Left colon (tissue), 2 donors: ENCODE results near the gene DOCK9. TPM values are rescaled to one million over a fixed set of nuclear protein-coding genes. Genes with fewer than 3 reads are reported as not detected.

Source experiments
- ATAC-seq: fragments of 200-7000 bp; cut with Tn5 transposase; one replicate; pipeline ENCODE4 v1.9.1; 2020; ENCODE audit warnings: mild to moderate bottlenecking, moderate library complexity
- DNase-seq, 2 donors: peaks; one replicate each; pipeline ENCODE4 v3.0.0-alpha.2; 2020
- intact Hi-C, 2 donors: fragments of 100-400 bp; cut with DNase I in 1 of 2; cut with micrococcal nuclease in 1 of 2; formaldehyde crosslinking; loops; one replicate each; pipeline versions ENCODE4 v1.11.2 to v1.14.0; 2022; cut with DNase I, micrococcal nuclease
- total RNA-seq, 2 donors: library from RNA; stranded (reverse); fragmentation: NEBNext Ultra II Directional; extraction: Animal tissue kit (Norgen Biotek cat#: 25700); gene quantifications; one replicate each; pipeline ENCODE4 v1.2.1, GENCODE V29; 2021
- donor health status: DM: no; HTN: no; CAD: no.
- donor health status: DM: yes; HTN: yes; CAD: no.

The DOCK9 gene
- total RNA-seq, 2 donors from 2014 or later = 50.0 to 60.4 TPM

- DNase-seq = peak in 1 of 2 donors; percentile 37
- peak; percentile 96 for ATAC-seq
These were observed 18.6 kb downstream of the DOCK9 start for GRCh38 chr13:98959291-98959690.

GRCh38 chr13:98958443-98958794, 19.4 kb downstream of the DOCK9 start:
- DNase-seq = no peak
- ATAC-seq = no peak
- intact Hi-C loops = no loop called here

More at GRCh38 chr13:98959291-98959690, 18.6 kb downstream of the DOCK9 start:
- intact Hi-C loops = no loop called here

GRCh38 chr13:98957731-98958442, 20.0 kb downstream of the DOCK9 start:
- no peak for DNase-seq
- intact Hi-C loops = no loop called here
- no peak for ATAC-seq

- ATAC-seq = no peak
- no peak for DNase-seq
- intact Hi-C loops = no loop called here
These were observed 22.5 kb downstream of the DOCK9 start for GRCh38 chr13:98955336-98955735.

- ATAC-seq (no peak), DNase-seq (no peak)
- intact Hi-C loops = no loop called here
These were observed 23.6 kb downstream of the DOCK9 start for GRCh38 chr13:98954313-98954712.

- DNase-seq (no peak), ATAC-seq (no peak)
- intact Hi-C loops = no loop called here
These were observed 26.6 kb downstream of the DOCK9 start for GRCh38 chr13:98951266-98951665.

- no peak for DNase-seq
- no peak for ATAC-seq
- intact Hi-C loops = no loop called here
These were observed 27.2 kb downstream of the DOCK9 start for GRCh38 chr13:98950705-98951104.

- DNase-seq = no peak
- intact Hi-C loops = no loop called here
- ATAC-seq = no peak
These were observed 29.9 kb downstream of the DOCK9 start for GRCh38 chr13:98947925-98948324.

- ATAC-seq (no peak), DNase-seq (no peak)
- intact Hi-C loops = no loop called here
These were observed 31.8 kb downstream of the DOCK9 start for GRCh38 chr13:98945863-98946605.

- ATAC-seq = no peak
- intact Hi-C loops = no loop called here
- DNase-seq = no peak
These were observed 33.5 kb downstream of the DOCK9 start for GRCh38 chr13:98944336-98944735.

GRCh38 chr13:98942997-98943396, 34.9 kb downstream of the DOCK9 start:
- DNase-seq (no peak), ATAC-seq (no peak)
- intact Hi-C loops = no loop called here

- DNase-seq (no peak), ATAC-seq (no peak)
- intact Hi-C loops = no loop called here
These were observed 35.4 kb downstream of the DOCK9 start for GRCh38 chr13:98942485-98942884.

GRCh38 chr13:98941536-98941935, 36.3 kb downstream of the DOCK9 start:
- DNase-seq (no peak), ATAC-seq (no peak)
- intact Hi-C loops = no loop called here

GRCh38 chr13:98941126-98941525, 36.7 kb downstream of the DOCK9 start:
- intact Hi-C loops = no loop called here

GRCh38 chr13:98940325-98941001, 37.4 kb downstream of the DOCK9 start:
- DNase-seq (no peak), ATAC-seq (no peak)
- intact Hi-C loops = no loop called here

More at GRCh38 chr13:98941126-98941525, 36.7 kb downstream of the DOCK9 start:
- no peak for DNase-seq
- ATAC-seq = no peak

- DNase-seq = no peak
- intact Hi-C loops = no loop called here
- ATAC-seq = no peak
These were observed 38.1 kb downstream of the DOCK9 start for GRCh38 chr13:98939660-98940191.

- intact Hi-C loops = no loop called here
- ATAC-seq = no peak
These were observed 39.1 kb downstream of the DOCK9 start for GRCh38 chr13:98938801-98939200.

GRCh38 chr13:98937911-98938381, 39.9 kb downstream of the DOCK9 start:
- DNase-seq (no peak), ATAC-seq (no peak)
- intact Hi-C loops = no loop called here

More at GRCh38 chr13:98938801-98939200, 39.1 kb downstream of the DOCK9 start:
- no peak for DNase-seq

- ATAC-seq = no peak
- no peak for DNase-seq
- intact Hi-C loops = no loop called here
These were observed 43.6 kb downstream of the DOCK9 start for GRCh38 chr13:98934243-98934642.
